Spleen (tissue), 11 donors: ENCODE measurements around the gene PTGES. TPM values are rescaled to one million over a fixed set of nuclear protein-coding genes. Genes with fewer than 3 reads are reported as not detected.
A peak's percentile ranks its signal among the peaks of the same experiment; 100 is the strongest.
"Not testable (repeated sequence)": the region's sequence is repeated elsewhere in the genome, so short reads cannot be mapped to it uniquely, and the experiment has no call there.

Source experiments
- DNase-seq: peaks from one replicate; pipeline ENCODE4 v3.0.0-alpha.2; 2020
- H3K27ac ChIP-seq, 8 donors: fragments of 200-600 bp; sonication (generic) in 7 of 8; 1 replicate in 4 of 8; 2 replicates in 4 of 8; pipeline versions ENCODE4 v1.5.0 to v1.8.0; 2016 to 2021; ENCODE audit warnings: inconsistent platforms in 4 of 8, mild to moderate bottlenecking in 4 of 8, moderate library complexity in 1 of 8
- H3K27me3 ChIP-seq, 7 donors: fragments of 200-600 bp; sonication (generic) in 6 of 7; replicated peaks in 1 of 7; 1 replicate in 4 of 7; 2 replicates in 3 of 7; pipeline versions ENCODE4 v1.5.0 to v1.8.0; 2016 to 2021; ENCODE audit warnings: inconsistent platforms in 3 of 7, mild to moderate bottlenecking in 1 of 7
- H3K36me3 ChIP-seq, 6 donors: fragments of 200-600 bp; sonication (generic) in 5 of 6; 1 replicate in 4 of 6; 2 replicates in 2 of 6; pipeline versions ENCODE4 v1.5.0 to v1.8.0; 2016 to 2021; ENCODE audit warnings: inconsistent platforms in 2 of 6
- H3K4me1 ChIP-seq, 6 donors: fragments of 200-600 bp; sonication (generic) in 5 of 6; 1 replicate in 3 of 6; 2 replicates in 3 of 6; pipeline versions ENCODE4 v1.5.0 to v1.8.0; 2016 to 2021; ENCODE audit warnings: inconsistent platforms in 3 of 6
- H3K4me3 ChIP-seq, 8 donors: fragments of 200-600 bp; sonication (generic) in 7 of 8; 1 replicate in 4 of 8; 2 replicates in 4 of 8; pipeline versions ENCODE4 v1.5.0 to v1.8.0; 2016 to 2021; ENCODE audit warnings: inconsistent platforms in 4 of 8, mild to moderate bottlenecking in 4 of 8, moderate library complexity in 2 of 8
- H3K9me3 ChIP-seq, 8 donors: fragments of 200-600 bp; sonication (generic) in 7 of 8; 1 replicate in 4 of 8; 2 replicates in 4 of 8; pipeline versions ENCODE4 v1.5.0 to v1.8.0; 2016 to 2021; ENCODE audit warnings: inconsistent platforms in 4 of 8
- POLR2A ChIP-seq, 3 donors: fragments of 450-650 bp; IDR thresholded peaks; one replicate each; pipeline ENCODE4 v1.5.1; 2017; ENCODE audit warnings: antibody characterized with exemption in 3 of 3, mild to moderate bottlenecking in 1 of 3
- POLR2AphosphoS5 ChIP-seq, 3 donors: sonication (generic); formaldehyde crosslinking; IDR thresholded peaks; one replicate each; pipeline ENCODE4 v1.5.1; 2017; ENCODE audit warnings: antibody characterized with exemption in 3 of 3
- WGBS, 5 donors: extraction: QIAGEN DNeasy Blood & Tissue Kit in 3 of 5; methylation state at CpG; one replicate each; pipeline versions ENCODE4 v1.1.5 to v1.1.7; 2013 to 2018; 5-methylcytosine and 5-hydroxymethylcytosine counted together
- intact Hi-C: fragments of 100-400 bp; cut with DNase I; formaldehyde crosslinking; loops from one replicate; pipeline ENCODE4 v1.15.0; 2023; ENCODE audit warnings: low total_unique reads
- polyA plus RNA-seq, 3 donors: library from polyadenylated mRNA; stranded (reverse); fragments of 200-250 nt; gene quantifications; one replicate each; pipeline ENCODE4 v1.2.1, GENCODE V29; 2013
- total RNA-seq, 7 donors: library from RNA; depleted of rRNA in 3 of 7; stranded (reverse); fragments of >200 nt in 3 of 7; fragmentation: NEBNext Ultra II Directional in 4 of 7; extraction: Animal tissue kit (Norgen Biotek cat#: 25700) in 4 of 7; gene quantifications; one replicate each; pipeline versions ENCODE4 v1.1.0 to v1.2.1, GENCODE V29; 2016 to 2021
- TF ChIP-seq, protein P1 (sequence below), 11 experiments: fragments of 200-600 bp in 7 of 11; fragments of 450-650 bp in 4 of 11; sonication (generic) in 4 of 11; IDR thresholded peaks in 8 of 11; conservative IDR thresholded peaks in 3 of 11; 1 replicate in 7 of 11; 2 replicates in 4 of 11; pipeline versions ENCODE4 v1.4.0 to v1.8.0; 2016 to 2021; ENCODE audit warnings: antibody characterized with exemption in 11 of 11, inconsistent platforms in 4 of 11, mild to moderate bottlenecking in 1 of 11
- donor health status: healthy with polysubstance abuse.
- donor health status: DM: no; HTN: no; CAD: no; lungs with moderate emphysema.
- donor health status: DM: no; HTN: no; CAD: no.
- donor health status: Bipolar disorder and iron deficiency.
- donor health status: healthy.
- donor health status: DM: no; HTN: no; CAD: no.
- donor health status: DM: yes; HTN: yes; CAD: no.

The PTGES gene
- total and polyA plus RNA-seq, 10 donors: 1.4 to 7.2 (median 2.8) TPM

GRCh38 chr9:129761901-129762369 lies 9.1 kb upstream of the PTGES start:
- Histone ChIP-seq H3K9me3 (no peaks in the 10 kb centered on the region), H3K4me3 (no peak overlapping the region), H3K27me3 (peaks cover 0 to 5% (median 0%) of the 10 kb centered on the region in 7 donors), H3K27ac (peak overlapping the region in 7 of 8 donors; percentile 66 to 79 (median 67)), H3K4me1 (peaks cover 4 to 38% (median 14%) of the 10 kb centered on the region in 6 donors), H3K36me3 (no peaks in the 10 kb centered on the region)
- no peak for TF ChIP-seq POLR2A (IDR thresholded peaks at IDR 0.05)
- TF ChIP-seq, protein P1, sequence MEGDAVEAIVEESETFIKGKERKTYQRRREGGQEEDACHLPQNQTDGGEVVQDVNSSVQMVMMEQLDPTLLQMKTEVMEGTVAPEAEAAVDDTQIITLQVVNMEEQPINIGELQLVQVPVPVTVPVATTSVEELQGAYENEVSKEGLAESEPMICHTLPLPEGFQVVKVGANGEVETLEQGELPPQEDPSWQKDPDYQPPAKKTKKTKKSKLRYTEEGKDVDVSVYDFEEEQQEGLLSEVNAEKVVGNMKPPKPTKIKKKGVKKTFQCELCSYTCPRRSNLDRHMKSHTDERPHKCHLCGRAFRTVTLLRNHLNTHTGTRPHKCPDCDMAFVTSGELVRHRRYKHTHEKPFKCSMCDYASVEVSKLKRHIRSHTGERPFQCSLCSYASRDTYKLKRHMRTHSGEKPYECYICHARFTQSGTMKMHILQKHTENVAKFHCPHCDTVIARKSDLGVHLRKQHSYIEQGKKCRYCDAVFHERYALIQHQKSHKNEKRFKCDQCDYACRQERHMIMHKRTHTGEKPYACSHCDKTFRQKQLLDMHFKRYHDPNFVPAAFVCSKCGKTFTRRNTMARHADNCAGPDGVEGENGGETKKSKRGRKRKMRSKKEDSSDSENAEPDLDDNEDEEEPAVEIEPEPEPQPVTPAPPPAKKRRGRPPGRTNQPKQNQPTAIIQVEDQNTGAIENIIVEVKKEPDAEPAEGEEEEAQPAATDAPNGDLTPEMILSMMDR (IDR thresholded peaks at IDR 0.05 in 8 of 11, conservative IDR thresholded peaks at IDR 0.05 in 3 of 11): no peak
- TF ChIP-seq POLR2AphosphoS5 (IDR thresholded peaks at IDR 0.05): no peak
- no peak for DNase-seq
- 42 to 61% (median 48%) methylated on average over 6 of the region's 6 CpGs for WGBS, 5 donors
- intact Hi-C loops: no loop called here

- no peaks in the 10 kb centered on the region for H3K9me3 ChIP-seq
- peak in 1 of 3 donors; percentile 50 for TF ChIP-seq POLR2AphosphoS5 (IDR thresholded peaks at IDR 0.05)
- no peak for TF ChIP-seq POLR2A (IDR thresholded peaks at IDR 0.05)
- intact Hi-C loops: no loop called here
- H3K4me3 ChIP-seq: no peak overlapping the region
- WGBS, 5 donors: 72 to 82% (median 72%) methylated on average over 11 of the region's 11 CpGs
- H3K4me1 ChIP-seq: peaks cover 7 to 43% (median 19%) of the 10 kb centered on the region in 6 donors
- H3K27ac ChIP-seq: peak overlapping the region in 7 of 8 donors; percentile 66 to 79 (median 67)
- peaks cover 0 to 5% (median 0%) of the 10 kb centered on the region in 7 donors for H3K27me3 ChIP-seq
- DNase-seq: no peak
- H3K36me3 ChIP-seq: no peaks in the 10 kb centered on the region
Observed at GRCh38 chr9:129761293-129761900, 8.6 kb upstream of the PTGES start.

- DNase-seq, H3K9me3 ChIP-seq, intact Hi-C loops, H3K4me3 ChIP-seq, H3K27me3 ChIP-seq, H3K36me3 ChIP-seq: not testable (repeated sequence)
- peaks cover 7 to 45% (median 19%) of the 10 kb centered on the region in 6 donors for H3K4me1 ChIP-seq
- H3K27ac ChIP-seq: peak overlapping the region in 3 of 8 donors; percentile 67 to 79 (median 73)
- 74 to 88% (median 85%) methylated on average over 6 to 7 of the region's 7 CpGs for WGBS, 5 donors
Observed at GRCh38 chr9:129760784-129761183, 7.9 kb upstream of the PTGES start.

DNA sequence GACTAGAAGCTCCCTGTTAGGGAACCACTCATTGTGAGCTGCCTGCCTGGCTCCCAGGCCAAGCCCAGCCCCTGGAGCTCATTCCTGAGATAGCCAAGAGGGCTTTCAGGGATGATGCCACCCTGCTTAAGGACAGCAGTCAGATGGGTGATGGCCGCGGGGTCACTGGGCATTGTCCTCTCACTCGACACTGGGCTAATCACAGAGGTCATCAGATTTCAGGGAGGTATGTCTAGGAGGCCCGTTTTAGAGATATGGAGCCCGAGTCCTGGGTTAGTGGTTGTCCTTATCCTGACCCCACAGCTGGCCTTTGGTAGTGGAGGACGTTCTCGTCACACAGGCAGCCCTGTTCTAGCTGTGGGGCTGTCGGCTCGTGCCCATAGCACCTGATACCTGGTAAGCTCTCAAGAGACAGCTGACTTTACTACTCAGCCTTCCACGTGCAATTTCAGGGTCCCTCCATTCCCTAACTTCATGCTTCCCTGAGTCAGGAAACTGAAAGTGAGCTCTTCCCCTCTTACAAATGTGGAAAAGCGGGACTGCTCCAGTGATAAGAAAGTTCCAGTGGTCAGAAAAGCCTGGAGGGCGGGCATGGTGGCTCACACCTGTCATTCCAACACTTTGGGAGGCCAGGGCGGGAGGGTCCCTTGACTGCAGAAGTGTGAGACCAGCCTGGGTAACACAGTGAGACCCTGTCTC lies 7.1 kb upstream of the PTGES start:
- H3K36me3 ChIP-seq: no peaks in the 10 kb centered on the region
- no peak overlapping the region for H3K4me3 ChIP-seq
- H3K9me3 ChIP-seq: no peaks in the 10 kb centered on the region
- no peak for DNase-seq
- 74 to 87% (median 82%) methylated on average over 12 to 13 of the region's 13 CpGs for WGBS, 5 donors
- H3K4me1 ChIP-seq: peaks cover 7 to 45% (median 19%) of the 10 kb centered on the region in 6 donors
- H3K27ac ChIP-seq: no peak overlapping the region
- TF ChIP-seq, protein P1 (IDR thresholded peaks at IDR 0.05 in 8 of 11, conservative IDR thresholded peaks at IDR 0.05 in 3 of 11): no peak
- TF ChIP-seq POLR2A (IDR thresholded peaks at IDR 0.05) (no peak), POLR2AphosphoS5 (IDR thresholded peaks at IDR 0.05) (no peak)
- intact Hi-C loops: no loop called here
- H3K27me3 ChIP-seq: peaks cover 0 to 5% (median 0%) of the 10 kb centered on the region in 7 donors

DNA sequence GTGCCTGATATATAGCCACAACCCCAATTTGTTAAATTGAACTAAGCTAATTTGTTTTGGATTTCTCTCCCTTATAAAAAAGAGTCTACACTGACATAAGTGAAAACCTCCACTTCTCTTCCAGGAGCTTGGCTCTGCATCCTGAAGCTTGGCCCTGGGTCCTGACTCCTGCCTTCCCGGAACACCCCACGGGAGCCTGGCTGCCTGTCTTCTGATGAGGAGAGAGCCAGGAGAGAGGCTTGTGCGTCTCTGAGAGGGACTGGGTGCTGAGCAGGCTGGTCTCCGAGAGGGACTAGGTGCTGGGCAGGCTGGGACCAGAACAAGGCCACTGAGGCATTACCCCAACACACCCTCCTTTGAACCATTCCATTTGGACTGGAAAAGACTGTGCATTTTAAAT lies 6.5 kb upstream of the PTGES start:
- WGBS, 5 donors: 85 to 96% (median 95%) methylated on average over 4 of the region's 4 CpGs
- intact Hi-C loops: no loop called here
- Histone ChIP-seq H3K27me3 (peaks cover 0 to 5% (median 0%) of the 10 kb centered on the region in 7 donors), H3K27ac (no peak overlapping the region), H3K9me3 (no peaks in the 10 kb centered on the region), H3K36me3 (no peaks in the 10 kb centered on the region), H3K4me3 (no peak overlapping the region), H3K4me1 (peaks cover 7 to 45% (median 19%) of the 10 kb centered on the region in 6 donors)
- no peak for DNase-seq
- TF ChIP-seq POLR2AphosphoS5 (IDR thresholded peaks at IDR 0.05) (no peak), POLR2A (IDR thresholded peaks at IDR 0.05) (no peak)
- TF ChIP-seq, protein P1 (IDR thresholded peaks at IDR 0.05 in 8 of 11, conservative IDR thresholded peaks at IDR 0.05 in 3 of 11): no peak
